Keratinocyte (primary cell): Measurements from ENCODE around the gene SLITRK3. TPM values are rescaled to one million over a fixed set of nuclear protein-coding genes. Genes with fewer than 3 reads are reported as not detected.

Source experiments
- DNase-seq: peaks from one replicate; pipeline ENCODE4 v3.0.0-alpha.2; 2011; ENCODE audit warnings: low read depth, missing footprints, low spot score
- FAIRE-seq: peaks from 2 replicates; lab custom pipeline; 2011; peaks lifted over from hg19 to GRCh38; lab: Jason Lieb, UNC
- H2AFZ ChIP-seq: 2 replicates; pipeline ENCODE4 v1.6.0; 2012; ENCODE audit warnings: low read length, control low read depth, inconsistent platforms; ENCODE audit not compliant: control insufficient read depth
- H3K27ac ChIP-seq: 2 replicates; pipeline ENCODE4 v1.5.1; 2011; ENCODE audit warnings: low read length; ENCODE audit not compliant: control insufficient read depth, insufficient read depth
- H3K27me3 ChIP-seq: 3 replicates; pipeline ENCODE4 v1.6.0; 2011; ENCODE audit warnings: low read length; ENCODE audit not compliant: control insufficient read depth, insufficient read depth; ENCODE audit errors: extremely low read depth
- H3K36me3 ChIP-seq, 2 experiments: 2 replicates in 1 of 2; 3 replicates in 1 of 2; pipeline ENCODE4 v1.5.1; 2011; ENCODE audit warnings: low read length in 2 of 2, mild to moderate bottlenecking in 1 of 2; ENCODE audit not compliant: control insufficient read depth in 2 of 2, insufficient read depth in 2 of 2; ENCODE audit errors: extremely low read depth in 1 of 2
- H3K4me1 ChIP-seq: 3 replicates; pipeline ENCODE4 v1.5.1; 2011; ENCODE audit warnings: low read length; ENCODE audit not compliant: control insufficient read depth, insufficient read depth; ENCODE audit errors: extremely low read depth
- H3K4me2 ChIP-seq: 3 replicates; pipeline ENCODE4 v1.6.0; 2011; ENCODE audit warnings: low read depth, low read length; ENCODE audit not compliant: control insufficient read depth, insufficient read depth; ENCODE audit errors: extremely low read depth
- H3K4me3 ChIP-seq, 3 experiments: fragments of 200-600 bp in 1 of 3; sonication (generic) in 1 of 3; 2 replicates in 2 of 3; 3 replicates in 1 of 3; pipeline ENCODE4 v1.5.1; 2011 to 2016; ENCODE audit warnings: low read length in 3 of 3, mild to moderate bottlenecking in 3 of 3, control low read depth in 2 of 3, inconsistent platforms in 1 of 3, low read depth in 1 of 3, mixed read lengths in 1 of 3, mixed run types in 1 of 3, moderate library complexity in 1 of 3; ENCODE audit not compliant: control insufficient read depth in 2 of 3, insufficient read depth in 2 of 3; ENCODE audit errors: extremely low read depth in 1 of 3
- H3K79me2 ChIP-seq: 2 replicates; pipeline ENCODE4 v1.6.0; 2012; ENCODE audit warnings: low read length; ENCODE audit not compliant: control insufficient read depth, insufficient read depth
- H3K9ac ChIP-seq: 3 replicates; pipeline ENCODE4 v1.6.0; 2011; ENCODE audit warnings: low read length; ENCODE audit not compliant: control insufficient read depth, insufficient read depth; ENCODE audit errors: extremely low read depth
- H3K9me1 ChIP-seq: 3 replicates; pipeline ENCODE4 v1.6.0; 2011; ENCODE audit warnings: low read length; ENCODE audit not compliant: control insufficient read depth, insufficient read depth; ENCODE audit errors: extremely low read depth
- H3K9me3 ChIP-seq: 2 replicates; pipeline ENCODE4 v1.5.1; 2012; ENCODE audit warnings: low read depth, low read length; ENCODE audit not compliant: control insufficient read depth
- H4K20me1 ChIP-seq: 3 replicates; pipeline ENCODE4 v1.6.0; 2011; ENCODE audit warnings: low read length; ENCODE audit not compliant: control insufficient read depth, insufficient read depth; ENCODE audit errors: extremely low read depth
- CTCF ChIP-seq, 3 experiments: IDR thresholded peaks in 1 of 3; conservative IDR thresholded peaks in 1 of 3; optimal IDR thresholded peaks in 1 of 3; 2 replicates in 2 of 3; 3 replicates in 1 of 3; pipeline versions ENCODE3 to v1.5.1; 2011; ENCODE audit warnings: low read length in 3 of 3, mild to moderate bottlenecking in 3 of 3, moderate library complexity in 2 of 3, control low read depth in 1 of 3, inconsistent platforms in 1 of 3; ENCODE audit not compliant: insufficient read depth in 2 of 3; ENCODE audit errors: extremely low read depth in 1 of 3
- EZH2 ChIP-seq: IDR thresholded peaks from one replicate; pipeline ENCODE4 v1.6.1; 2012; ENCODE audit warnings: inconsistent platforms, mild to moderate bottlenecking, low read length, moderate library complexity
- dilution Hi-C: fragments of 300-500 bp; cut with MboI; formaldehyde crosslinking; loops from one replicate; pipeline ENCODE4 v1.7.0; 2020; ENCODE audit warnings: low sequenced_read_pairs; ENCODE audit not compliant: extremely low pct_ligation_motif_present
- polyA plus RNA-seq, 5 experiments: library from polyadenylated mRNA; depleted of rRNA in 3 of 5; stranded (reverse) in 3 of 5; stranded (forward) in 1 of 5; unstranded in 1 of 5; fragments of >200 nt; gene quantifications; 1 replicate in 1 of 5; 2 replicates in 3 of 5; 3 replicates in 1 of 5; pipeline versions ENCODE4 v1.2.1 to v1.2.3, GENCODE V29; 2011 to 2012; ENCODE audit warnings: missing spikeins in 2 of 5, low read depth in 1 of 5, low replicate concordance in 1 of 5

SLITRK3 gene
- polyA plus RNA-seq, 1 donor (not counting 4 experiments of a cell fraction or from before 2014, with no cell fraction given), result not detected

GRCh38 chr3:165233501-165234195, 37.5 kb upstream of the SLITRK3 start:
- no peak for DNase-seq
- Histone ChIP-seq H3K27ac (no peak overlapping the region), H3K9me3 (no peaks in the 10 kb centered on the region), H3K27me3 (no peaks in the 10 kb centered on the region), H3K4me2 (no peak overlapping the region), H3K36me3 (no peaks in the 10 kb centered on the region), H3K9ac (no peak overlapping the region), H3K79me2 (no peaks in the 10 kb centered on the region), H2AFZ (no peak overlapping the region), H3K9me1 (no peaks in the 10 kb centered on the region), H3K4me1 (no peaks in the 10 kb centered on the region), H3K4me3 (no peak overlapping the region), H4K20me1 (no peaks in the 10 kb centered on the region)
- TF ChIP-seq CTCF (optimal IDR thresholded peaks at IDR 0.05 in 1 of 3, IDR thresholded peaks at IDR 0.05 in 1 of 3, conservative IDR thresholded peaks at IDR 0.05 in 1 of 3; ENCODE audit: extremely low read depth in 1 of 3, insufficient read depth in 2 of 3, low read length in 3 of 3) (no peak), EZH2 (no peak)
- FAIRE-seq, result no peak
- dilution Hi-C loops, result no loop called here

- Histone ChIP-seq H4K20me1 (no peaks in the 10 kb centered on the region), H2AFZ (no peak overlapping the region), H3K27ac (no peak overlapping the region), H3K79me2 (no peaks in the 10 kb centered on the region), H3K36me3 (no peaks in the 10 kb centered on the region), H3K9me3 (no peaks in the 10 kb centered on the region), H3K9me1 (no peaks in the 10 kb centered on the region), H3K27me3 (no peaks in the 10 kb centered on the region), H3K9ac (no peak overlapping the region), H3K4me2 (no peak overlapping the region), H3K4me1 (no peaks in the 10 kb centered on the region), H3K4me3 (no peak overlapping the region)
- TF ChIP-seq CTCF (optimal IDR thresholded peaks at IDR 0.05 in 1 of 3, IDR thresholded peaks at IDR 0.05 in 1 of 3, conservative IDR thresholded peaks at IDR 0.05 in 1 of 3; ENCODE audit: extremely low read depth in 1 of 3, insufficient read depth in 2 of 3, low read length in 3 of 3), result no peak
- TF ChIP-seq EZH2, result no peak
- dilution Hi-C loops, result no loop called here
- DNase-seq (no peak), FAIRE-seq (no peak)
Observed at GRCh38 chr3:165225604-165226003, 29.4 kb upstream of the SLITRK3 start.
